Prostate gland (tissue), 2 donors: ENCODE measurements around the gene HADHA. TPM values are rescaled to one million over a fixed set of nuclear protein-coding genes. Genes with fewer than 3 reads are reported as not detected.

Experiments used
- DNase-seq: peaks from one replicate; pipeline ENCODE4 v3.0.0-alpha.2; 2019; ENCODE audit warnings: low spot score
- H3K27ac ChIP-seq, 2 donors: fragments of 200-600 bp; sonication (generic); 2 replicates each; pipeline ENCODE4 v1.5.1; 2017 to 2019
- H3K27me3 ChIP-seq: fragments of 200-600 bp; sonication (generic); replicated peaks from 2 replicates; pipeline ENCODE4 v1.5.1; 2019; ENCODE audit not compliant: insufficient read depth
- H3K36me3 ChIP-seq, 2 donors: fragments of 200-600 bp; sonication (generic); 1 replicate in 1 of 2; 2 replicates in 1 of 2; pipeline versions ENCODE4 v1.5.1 to v1.8.1; 2017 to 2019
- H3K4me1 ChIP-seq: fragments of 200-600 bp; sonication (generic); replicated peaks from 2 replicates; pipeline ENCODE4 v1.5.1; 2019
- H3K4me3 ChIP-seq, 2 donors: fragments of 200-600 bp; sonication (generic); 2 replicates each; pipeline ENCODE4 v1.5.1; 2017 to 2019
- H3K9me3 ChIP-seq: fragments of 200-600 bp; sonication (generic); 2 replicates; pipeline ENCODE4 v1.5.1; 2017
- CTCF ChIP-seq, 4 experiments: fragments of 200-600 bp in 2 of 4; fragments of 450-650 bp in 2 of 4; sonication (generic) in 2 of 4; IDR thresholded peaks; 1 replicate in 3 of 4; 2 replicates in 1 of 4; pipeline ENCODE4 v1.5.1; 2016 to 2019; ENCODE audit warnings: antibody characterized with exemption in 4 of 4, mild to moderate bottlenecking in 2 of 4, moderate library complexity in 2 of 4
- POLR2A ChIP-seq: fragments of 450-650 bp; IDR thresholded peaks from one replicate; pipeline ENCODE4 v1.6.1; 2016; ENCODE audit warnings: antibody characterized with exemption, mild to moderate bottlenecking
- POLR2AphosphoS5 ChIP-seq: sonication (generic); formaldehyde crosslinking; IDR thresholded peaks from one replicate; pipeline ENCODE4 v1.6.1; 2017; ENCODE audit warnings: antibody characterized with exemption
- WGBS: methylation state at CpG from one replicate; pipeline ENCODE4 v1.1.5; 2018; 5-methylcytosine and 5-hydroxymethylcytosine counted together
- intact Hi-C: fragments of 100-400 bp; cut with DNase I; formaldehyde crosslinking; loops from one replicate; pipeline ENCODE4 v1.14.2; 2022
- total RNA-seq, 2 donors: library from RNA; depleted of rRNA; stranded (reverse); fragments of >200 nt; gene quantifications; one replicate each; pipeline ENCODE4 v1.1.0, GENCODE V29; 2016

The HADHA gene
- 100 to 1,000 TPM in 1 of 2 donors, 10 to 100 TPM in 1; 96.6 to 107 TPM for total RNA-seq

DNA sequence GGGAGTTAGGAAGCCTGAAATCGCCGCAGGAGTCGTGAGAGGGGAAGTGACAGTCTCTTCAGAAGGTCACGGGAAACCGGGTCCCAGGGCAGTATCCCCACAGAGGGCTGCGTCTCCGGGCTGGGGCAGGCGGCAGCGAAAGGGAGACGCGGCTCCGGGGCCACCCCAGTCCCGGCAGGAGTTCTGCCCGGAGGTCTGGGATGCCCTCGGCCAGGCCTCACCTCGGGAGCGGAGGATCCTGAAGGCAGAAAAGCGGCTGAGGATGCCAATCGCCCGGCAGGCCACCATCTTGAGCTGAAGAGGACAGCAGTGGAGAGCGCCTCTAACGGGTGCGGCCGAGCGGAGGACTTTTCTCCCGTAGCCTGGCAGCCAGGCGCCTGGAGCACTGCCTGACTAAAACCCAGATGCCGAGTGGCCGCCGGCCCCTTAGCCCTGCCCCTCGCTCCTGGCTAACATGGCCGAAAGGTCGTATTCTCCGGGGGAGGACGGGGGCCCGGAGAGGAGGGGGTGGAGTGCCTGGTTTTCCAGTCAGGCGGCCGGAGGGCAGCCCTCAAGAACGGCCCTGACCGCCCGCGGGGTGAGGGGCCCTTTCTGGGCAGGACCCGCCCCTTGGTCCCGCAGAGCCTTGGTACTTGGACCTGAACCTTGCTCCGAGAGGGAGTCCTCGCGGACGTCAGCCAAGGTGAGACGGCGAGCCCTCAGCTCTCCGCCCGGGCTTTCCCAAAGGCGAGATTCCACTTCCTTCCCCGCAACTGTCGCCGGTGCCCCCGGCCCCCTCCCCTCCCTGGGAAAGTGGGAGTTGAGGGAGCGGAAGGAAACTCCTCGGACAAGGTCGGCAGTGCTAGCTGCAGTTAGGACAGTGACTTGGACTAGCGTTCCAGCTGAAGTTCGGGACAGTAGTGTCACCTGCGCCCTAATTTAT lies at the start of gene HADHA, which contains the start of gene HADHB:
TSS of gene HADHA (minus strand) at position 324 of the 922 bp plus-strand sequence. CDS start at position 288, 36 bp downstream.
TSS of gene HADHB (plus strand) at position 631 of the 922 bp plus-strand sequence. CDS start 9,316 bp downstream, outside the sequence.
- H3K27ac ChIP-seq = peak within 1 kb of the TSS; percentile 95 to 97
- H3K4me3 ChIP-seq = peak within 1 kb of the TSS; percentile 78 to 84
- no peaks in the 10 kb centered on the region for H3K36me3 ChIP-seq
- no peaks in the 10 kb centered on the region for H3K27me3 ChIP-seq
- intact Hi-C loops = loop anchor here (5.0 kb wide), 2 partner anchors 53 to 103 kb away; partner anchors contain the start of genes ADGRF3 and SELENOI
- H3K9me3 ChIP-seq = no peaks in the 10 kb centered on the region
- peak; percentile 83 for DNase-seq
- under 1% methylated on average over 63 of the region's 63 CpGs for WGBS
- TF ChIP-seq CTCF (IDR thresholded peaks at IDR 0.05) (peak in 2 of 4 experiments; percentile 44 to 48), POLR2AphosphoS5 (peak; percentile 81), POLR2A (peak; percentile 72)
- H3K4me1 ChIP-seq = no peaks in the 10 kb centered on the region

DNA sequence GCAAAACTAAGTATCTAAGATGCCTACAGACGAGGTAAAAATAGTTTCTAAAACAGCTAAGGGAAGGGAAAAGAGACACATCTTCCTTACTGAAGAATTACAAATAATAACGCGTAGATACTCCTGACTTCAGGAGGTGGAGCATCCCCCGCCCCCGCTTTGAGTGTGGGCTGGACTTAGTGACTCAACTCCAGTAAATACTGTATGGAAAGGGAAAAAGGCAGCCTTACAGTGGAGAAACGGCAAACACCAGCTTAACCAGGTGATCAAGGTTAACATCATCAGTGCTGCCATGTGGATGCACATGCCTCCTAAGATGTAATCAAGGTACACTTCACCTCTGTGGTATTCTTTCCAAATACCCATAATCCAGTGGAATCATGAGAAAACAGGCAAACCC lies 48.2 kb upstream of the HADHA start:
- TF ChIP-seq POLR2A (no peak), POLR2AphosphoS5 (no peak), CTCF (IDR thresholded peaks at IDR 0.05) (no peak)
- Histone ChIP-seq H3K4me1 (no peaks in the 10 kb centered on the region), H3K27ac (no peak overlapping the region), H3K36me3 (peaks cover 0 to 2% of the 10 kb centered on the region in 2 donors), H3K27me3 (no peaks in the 10 kb centered on the region), H3K4me3 (no peak overlapping the region), H3K9me3 (no peaks in the 10 kb centered on the region)
- 51% methylated on average over 6 of the region's 6 CpGs for WGBS
- DNase-seq = no peak
- intact Hi-C loops = no loop called here

- Histone ChIP-seq H3K27me3 (no peaks in the 10 kb centered on the region), H3K4me1 (no peaks in the 10 kb centered on the region), H3K4me3 (no peak overlapping the region), H3K36me3 (peaks cover 0 to 2% of the 10 kb centered on the region in 2 donors), H3K9me3 (no peaks in the 10 kb centered on the region), H3K27ac (no peak overlapping the region)
- intact Hi-C loops = no loop called here
- DNase-seq = no peak
- no peak for TF ChIP-seq POLR2AphosphoS5
- TF ChIP-seq POLR2A = no peak
- WGBS = 39% methylated on average over 1 of the region's 1 CpG
Observed at GRCh38 chr2:26290001-26290400, 45.6 kb upstream of the HADHA start.

GRCh38 chr2:26285931-26286330 lies 41.5 kb upstream of the HADHA start:
- DNase-seq = no peak
- intact Hi-C loops = no loop called here
- no peak overlapping the region for H3K27ac ChIP-seq
- H3K36me3 ChIP-seq = peaks cover 0 to 2% of the 10 kb centered on the region in 2 donors
- TF ChIP-seq CTCF (IDR thresholded peaks at IDR 0.05) (no peak), POLR2A (no peak), POLR2AphosphoS5 (no peak)
- no peaks in the 10 kb centered on the region for H3K9me3 ChIP-seq
- no peaks in the 10 kb centered on the region for H3K4me1 ChIP-seq
- no peak overlapping the region for H3K4me3 ChIP-seq
- H3K27me3 ChIP-seq = no peaks in the 10 kb centered on the region
- 98% methylated on average over 3 of the region's 3 CpGs for WGBS

- Histone ChIP-seq H3K27me3 (no peaks in the 10 kb centered on the region), H3K36me3 (no peaks in the 10 kb centered on the region), H3K9me3 (no peaks in the 10 kb centered on the region), H3K27ac (no peak overlapping the region), H3K4me1 (no peaks in the 10 kb centered on the region), H3K4me3 (no peak overlapping the region)
- intact Hi-C loops = no loop called here
- 94% methylated on average over 3 of the region's 3 CpGs for WGBS
- DNase-seq = no peak
- TF ChIP-seq POLR2AphosphoS5 (no peak), POLR2A (no peak), CTCF (IDR thresholded peaks at IDR 0.05) (no peak)
Observed at GRCh38 chr2:26284132-26284531, 39.7 kb upstream of the HADHA start.
